GM12872 (cell line): ENCODE data around the gene YIF1B.

Experiments
- CTCF ChIP-seq: IDR thresholded peaks from 3 replicates; pipeline ENCODE4 v1.5.1; 2011; ENCODE audit warnings: low read depth, mild to moderate bottlenecking, low read length, moderate library complexity; ENCODE audit not compliant: insufficient read depth

YIF1B gene

GRCh38 chr19:38358071-38358470 lies 42.3 kb upstream of the YIF1B start:
- TF ChIP-seq CTCF, result no peak

- TF ChIP-seq CTCF, result no peak
Observed at GRCh38 chr19:38355728-38356725, 40.3 kb upstream of the YIF1B start.

- no peak for TF ChIP-seq CTCF
Observed at GRCh38 chr19:38352611-38353010, 36.9 kb upstream of the YIF1B start.

- TF ChIP-seq CTCF, result no peak
Observed at GRCh38 chr19:38351865-38352395, 36.2 kb upstream of the YIF1B start.

- TF ChIP-seq CTCF, result no peak
Observed at GRCh38 chr19:38350883-38351282, 35.1 kb upstream of the YIF1B start.

- TF ChIP-seq CTCF, result no peak
Observed at GRCh38 chr19:38346837-38347236, 31.1 kb upstream of the YIF1B start.

GRCh38 chr19:38340927-38341326 lies 25.2 kb upstream of the YIF1B start:
- no peak for TF ChIP-seq CTCF
